HepG2 (cell line): ENCODE data around the gene SMPX.

Experiments
- CHD2 ChIP-seq: IDR thresholded peaks from 2 replicates; pipeline ENCODE4 v1.6.1; 2011; ENCODE audit warnings: low read depth, low read length, improper control_type of control experiment
- EZH2 ChIP-seq: conservative IDR thresholded peaks from 2 replicates; pipeline ENCODE4 v1.6.1; 2012; ENCODE audit warnings: mild to moderate bottlenecking, low read depth, low read length, moderate library complexity
- HDAC2 ChIP-seq: sonication (generic); formaldehyde crosslinking; IDR thresholded peaks from 2 replicates; pipeline ENCODE4 v1.4.0; 2020; ENCODE audit warnings: missing genetic modification reagents
- NRL ChIP-seq: sonication (generic); formaldehyde crosslinking; IDR thresholded peaks from 2 replicates; pipeline ENCODE4 v1.5.0; 2020; ENCODE audit warnings: missing genetic modification reagents, mild to moderate bottlenecking, moderate library complexity, borderline replicate concordance
- PRMT3 ChIP-seq: sonication (generic); formaldehyde crosslinking; IDR thresholded peaks from 2 replicates; pipeline ENCODE4 v1.8.1; 2022; ENCODE audit warnings: low read depth, mild to moderate bottlenecking, moderate library complexity, missing genetic modification reagents, borderline replicate concordance
- ZBTB7A ChIP-seq: sonication (generic); formaldehyde crosslinking; IDR thresholded peaks from 2 replicates; pipeline ENCODE4 v1.8.0; 2022; ENCODE audit warnings: mild to moderate bottlenecking, missing genetic modification reagents
- TF ChIP-seq, protein P1 (sequence below): sonication (generic); formaldehyde crosslinking; IDR thresholded peaks from 2 replicates; pipeline ENCODE4 v1.4.0; 2020; ENCODE audit warnings: missing genetic modification reagents, borderline replicate concordance
- TF ChIP-seq, protein P2 (sequence below): sonication (generic); formaldehyde crosslinking; IDR thresholded peaks from 2 replicates; pipeline ENCODE4 v1.8.0; 2022; ENCODE audit warnings: mild to moderate bottlenecking, missing genetic modification reagents, borderline replicate concordance
- TF ChIP-seq, protein P3 (sequence below): sonication (generic); formaldehyde crosslinking; IDR thresholded peaks from 2 replicates; pipeline ENCODE4 v1.4.0; 2020; ENCODE audit warnings: missing genetic modification reagents
- TF ChIP-seq, protein P4 (sequence below): sonication (generic); formaldehyde crosslinking; IDR thresholded peaks from 2 replicates; pipeline ENCODE4 v1.5.0; 2020; ENCODE audit warnings: mild to moderate bottlenecking, missing genetic modification reagents, moderate library complexity
- TF ChIP-seq, protein P5 (sequence below): sonication (generic); formaldehyde crosslinking; IDR thresholded peaks from 2 replicates; pipeline ENCODE4 v1.9.0; 2021; ENCODE audit warnings: missing genetic modification reagents, borderline replicate concordance

DNA sequence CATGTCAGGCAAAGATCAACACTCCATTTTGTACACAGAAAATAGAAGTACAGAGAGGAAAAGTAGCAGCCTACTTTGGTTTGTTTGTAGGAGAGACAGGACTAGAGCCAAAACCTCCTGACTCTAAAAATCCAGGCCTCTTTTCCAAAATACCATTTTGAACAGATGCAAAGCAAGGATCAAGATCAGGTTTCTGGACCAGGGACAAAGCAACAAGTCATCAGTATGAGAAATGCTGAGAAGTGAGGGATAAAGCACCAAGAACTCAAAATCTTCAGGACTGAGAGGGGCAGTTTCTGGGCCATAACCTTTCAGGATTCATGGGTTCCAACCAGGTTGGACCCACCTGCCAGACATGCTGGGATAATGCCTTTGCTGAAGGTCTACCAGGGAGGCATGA, 44.9 kb upstream of the SMPX start:
- TF ChIP-seq CHD2: no peak
- no peak for TF ChIP-seq ZBTB7A
- TF ChIP-seq PRMT3 (CRISPR knock-in tag): no peak
- TF ChIP-seq, protein P1, sequence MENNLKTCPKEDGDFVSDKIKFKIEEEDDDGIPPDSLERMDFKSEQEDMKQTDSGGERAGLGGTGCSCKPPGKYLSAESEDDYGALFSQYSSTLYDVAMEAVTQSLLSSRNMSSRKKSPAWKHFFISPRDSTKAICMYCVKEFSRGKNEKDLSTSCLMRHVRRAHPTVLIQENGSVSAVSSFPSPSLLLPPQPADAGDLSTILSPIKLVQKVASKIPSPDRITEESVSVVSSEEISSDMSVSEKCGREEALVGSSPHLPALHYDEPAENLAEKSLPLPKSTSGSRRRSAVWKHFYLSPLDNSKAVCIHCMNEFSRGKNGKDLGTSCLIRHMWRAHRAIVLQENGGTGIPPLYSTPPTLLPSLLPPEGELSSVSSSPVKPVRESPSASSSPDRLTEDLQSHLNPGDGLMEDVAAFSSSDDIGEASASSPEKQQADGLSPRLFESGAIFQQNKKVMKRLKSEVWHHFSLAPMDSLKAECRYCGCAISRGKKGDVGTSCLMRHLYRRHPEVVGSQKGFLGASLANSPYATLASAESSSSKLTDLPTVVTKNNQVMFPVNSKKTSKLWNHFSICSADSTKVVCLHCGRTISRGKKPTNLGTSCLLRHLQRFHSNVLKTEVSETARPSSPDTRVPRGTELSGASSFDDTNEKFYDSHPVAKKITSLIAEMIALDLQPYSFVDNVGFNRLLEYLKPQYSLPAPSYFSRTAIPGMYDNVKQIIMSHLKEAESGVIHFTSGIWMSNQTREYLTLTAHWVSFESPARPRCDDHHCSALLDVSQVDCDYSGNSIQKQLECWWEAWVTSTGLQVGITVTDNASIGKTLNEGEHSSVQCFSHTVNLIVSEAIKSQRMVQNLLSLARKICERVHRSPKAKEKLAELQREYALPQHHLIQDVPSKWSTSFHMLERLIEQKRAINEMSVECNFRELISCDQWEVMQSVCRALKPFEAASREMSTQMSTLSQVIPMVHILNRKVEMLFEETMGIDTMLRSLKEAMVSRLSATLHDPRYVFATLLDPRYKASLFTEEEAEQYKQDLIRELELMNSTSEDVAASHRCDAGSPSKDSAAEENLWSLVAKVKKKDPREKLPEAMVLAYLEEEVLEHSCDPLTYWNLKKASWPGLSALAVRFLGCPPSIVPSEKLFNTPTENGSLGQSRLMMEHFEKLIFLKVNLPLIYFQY (CRISPR knock-in tag): no peak
- TF ChIP-seq NRL (CRISPR knock-in tag): no peak
- TF ChIP-seq, protein P2, sequence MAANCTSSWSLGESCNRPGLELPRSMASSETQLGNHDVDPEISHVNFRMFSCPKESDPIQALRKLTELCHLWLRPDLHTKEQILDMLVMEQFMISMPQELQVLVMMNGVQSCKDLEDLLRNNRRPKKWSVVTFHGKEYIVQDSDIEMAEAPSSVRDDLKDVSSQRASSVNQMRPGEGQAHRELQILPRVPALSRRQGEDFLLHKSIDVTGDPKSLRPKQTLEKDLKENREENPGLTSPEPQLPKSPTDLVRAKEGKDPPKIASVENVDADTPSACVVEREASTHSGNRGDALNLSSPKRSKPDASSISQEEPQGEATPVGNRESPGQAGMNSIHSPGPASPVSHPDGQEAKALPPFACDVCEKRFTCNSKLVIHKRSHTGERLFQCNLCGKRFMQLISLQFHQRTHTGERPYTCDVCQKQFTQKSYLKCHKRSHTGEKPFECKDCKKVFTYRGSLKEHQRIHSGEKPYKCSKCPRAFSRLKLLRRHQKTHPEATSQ (CRISPR knock-in tag): no peak
- TF ChIP-seq HDAC2 (CRISPR knock-in tag): no peak
- TF ChIP-seq, protein P3, sequence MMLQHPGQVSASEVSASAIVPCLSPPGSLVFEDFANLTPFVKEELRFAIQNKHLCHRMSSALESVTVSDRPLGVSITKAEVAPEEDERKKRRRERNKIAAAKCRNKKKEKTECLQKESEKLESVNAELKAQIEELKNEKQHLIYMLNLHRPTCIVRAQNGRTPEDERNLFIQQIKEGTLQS (CRISPR knock-in tag): no peak
- no peak for TF ChIP-seq EZH2
- TF ChIP-seq, protein P4, sequence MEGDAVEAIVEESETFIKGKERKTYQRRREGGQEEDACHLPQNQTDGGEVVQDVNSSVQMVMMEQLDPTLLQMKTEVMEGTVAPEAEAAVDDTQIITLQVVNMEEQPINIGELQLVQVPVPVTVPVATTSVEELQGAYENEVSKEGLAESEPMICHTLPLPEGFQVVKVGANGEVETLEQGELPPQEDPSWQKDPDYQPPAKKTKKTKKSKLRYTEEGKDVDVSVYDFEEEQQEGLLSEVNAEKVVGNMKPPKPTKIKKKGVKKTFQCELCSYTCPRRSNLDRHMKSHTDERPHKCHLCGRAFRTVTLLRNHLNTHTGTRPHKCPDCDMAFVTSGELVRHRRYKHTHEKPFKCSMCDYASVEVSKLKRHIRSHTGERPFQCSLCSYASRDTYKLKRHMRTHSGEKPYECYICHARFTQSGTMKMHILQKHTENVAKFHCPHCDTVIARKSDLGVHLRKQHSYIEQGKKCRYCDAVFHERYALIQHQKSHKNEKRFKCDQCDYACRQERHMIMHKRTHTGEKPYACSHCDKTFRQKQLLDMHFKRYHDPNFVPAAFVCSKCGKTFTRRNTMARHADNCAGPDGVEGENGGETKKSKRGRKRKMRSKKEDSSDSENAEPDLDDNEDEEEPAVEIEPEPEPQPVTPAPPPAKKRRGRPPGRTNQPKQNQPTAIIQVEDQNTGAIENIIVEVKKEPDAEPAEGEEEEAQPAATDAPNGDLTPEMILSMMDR: no peak
- TF ChIP-seq, protein P5, sequence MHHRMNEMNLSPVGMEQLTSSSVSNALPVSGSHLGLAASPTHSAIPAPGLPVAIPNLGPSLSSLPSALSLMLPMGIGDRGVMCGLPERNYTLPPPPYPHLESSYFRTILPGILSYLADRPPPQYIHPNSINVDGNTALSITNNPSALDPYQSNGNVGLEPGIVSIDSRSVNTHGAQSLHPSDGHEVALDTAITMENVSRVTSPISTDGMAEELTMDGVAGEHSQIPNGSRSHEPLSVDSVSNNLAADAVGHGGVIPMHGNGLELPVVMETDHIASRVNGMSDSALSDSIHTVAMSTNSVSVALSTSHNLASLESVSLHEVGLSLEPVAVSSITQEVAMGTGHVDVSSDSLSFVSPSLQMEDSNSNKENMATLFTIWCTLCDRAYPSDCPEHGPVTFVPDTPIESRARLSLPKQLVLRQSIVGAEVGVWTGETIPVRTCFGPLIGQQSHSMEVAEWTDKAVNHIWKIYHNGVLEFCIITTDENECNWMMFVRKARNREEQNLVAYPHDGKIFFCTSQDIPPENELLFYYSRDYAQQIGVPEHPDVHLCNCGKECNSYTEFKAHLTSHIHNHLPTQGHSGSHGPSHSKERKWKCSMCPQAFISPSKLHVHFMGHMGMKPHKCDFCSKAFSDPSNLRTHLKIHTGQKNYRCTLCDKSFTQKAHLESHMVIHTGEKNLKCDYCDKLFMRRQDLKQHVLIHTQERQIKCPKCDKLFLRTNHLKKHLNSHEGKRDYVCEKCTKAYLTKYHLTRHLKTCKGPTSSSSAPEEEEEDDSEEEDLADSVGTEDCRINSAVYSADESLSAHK: no peak
